PFSK-1 (cell line): Measurements from ENCODE around the gene MACC1.

ENCODE experiments used
- FOXP2 ChIP-seq: optimal IDR thresholded peaks from 2 replicates; pipeline ENCODE3; 2011; ENCODE audit warnings: borderline replicate concordance, control low read depth, inconsistent platforms; ENCODE audit not compliant: insufficient read depth; ENCODE audit errors: extremely low read length, extremely low read depth
- POLR2AphosphoS5 ChIP-seq: IDR thresholded peaks from 2 replicates; pipeline ENCODE4 v1.6.1; 2012; ENCODE audit warnings: low read depth, mild to moderate bottlenecking, control low read depth, low read length, moderate library complexity
- SIN3A ChIP-seq: IDR thresholded peaks from 2 replicates; pipeline ENCODE4 v1.6.1; 2012; ENCODE audit warnings: mild to moderate bottlenecking, low read length, moderate library complexity, borderline replicate concordance; ENCODE audit not compliant: insufficient read depth
- TAF1 ChIP-seq: IDR thresholded peaks from 2 replicates; pipeline ENCODE4 v1.6.1; 2012; ENCODE audit warnings: low read length, control low read depth, borderline replicate concordance; ENCODE audit not compliant: insufficient read depth
- TF ChIP-seq, protein P1 (sequence below), 2 experiments: IDR thresholded peaks; 2 replicates each; pipeline versions ENCODE4 v1.6.1 to v1.8.0; 2011 to 2012; ENCODE audit warnings: low read depth in 2 of 2, low read length in 2 of 2, control low read depth in 1 of 2, inconsistent platforms in 1 of 2, mild to moderate bottlenecking in 1 of 2, moderate library complexity in 1 of 2; ENCODE audit not compliant: insufficient read depth in 1 of 2

Gene MACC1

DNA sequence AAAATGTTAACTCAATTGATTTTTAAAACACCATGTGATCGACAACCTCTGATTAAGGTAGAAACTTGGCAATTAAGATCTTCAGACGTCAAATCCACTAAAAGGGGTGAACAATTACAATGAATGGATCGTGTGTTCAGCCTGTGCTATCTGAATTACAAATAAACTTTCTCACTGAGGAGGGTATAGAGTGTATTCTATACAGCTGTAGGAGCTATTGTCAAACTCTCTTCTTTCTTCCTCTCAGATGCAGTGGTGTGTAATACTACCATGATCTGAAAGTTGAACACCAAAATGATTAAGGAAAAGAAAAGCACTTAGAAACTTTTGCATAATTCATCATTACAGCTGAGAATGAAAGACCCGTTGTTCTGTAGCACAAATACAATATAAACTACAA, 32.2 kb upstream of the MACC1 start:
- TF ChIP-seq SIN3A, result no peak
- TF ChIP-seq TAF1, result no peak
- no peak for TF ChIP-seq FOXP2
- TF ChIP-seq, protein P1, sequence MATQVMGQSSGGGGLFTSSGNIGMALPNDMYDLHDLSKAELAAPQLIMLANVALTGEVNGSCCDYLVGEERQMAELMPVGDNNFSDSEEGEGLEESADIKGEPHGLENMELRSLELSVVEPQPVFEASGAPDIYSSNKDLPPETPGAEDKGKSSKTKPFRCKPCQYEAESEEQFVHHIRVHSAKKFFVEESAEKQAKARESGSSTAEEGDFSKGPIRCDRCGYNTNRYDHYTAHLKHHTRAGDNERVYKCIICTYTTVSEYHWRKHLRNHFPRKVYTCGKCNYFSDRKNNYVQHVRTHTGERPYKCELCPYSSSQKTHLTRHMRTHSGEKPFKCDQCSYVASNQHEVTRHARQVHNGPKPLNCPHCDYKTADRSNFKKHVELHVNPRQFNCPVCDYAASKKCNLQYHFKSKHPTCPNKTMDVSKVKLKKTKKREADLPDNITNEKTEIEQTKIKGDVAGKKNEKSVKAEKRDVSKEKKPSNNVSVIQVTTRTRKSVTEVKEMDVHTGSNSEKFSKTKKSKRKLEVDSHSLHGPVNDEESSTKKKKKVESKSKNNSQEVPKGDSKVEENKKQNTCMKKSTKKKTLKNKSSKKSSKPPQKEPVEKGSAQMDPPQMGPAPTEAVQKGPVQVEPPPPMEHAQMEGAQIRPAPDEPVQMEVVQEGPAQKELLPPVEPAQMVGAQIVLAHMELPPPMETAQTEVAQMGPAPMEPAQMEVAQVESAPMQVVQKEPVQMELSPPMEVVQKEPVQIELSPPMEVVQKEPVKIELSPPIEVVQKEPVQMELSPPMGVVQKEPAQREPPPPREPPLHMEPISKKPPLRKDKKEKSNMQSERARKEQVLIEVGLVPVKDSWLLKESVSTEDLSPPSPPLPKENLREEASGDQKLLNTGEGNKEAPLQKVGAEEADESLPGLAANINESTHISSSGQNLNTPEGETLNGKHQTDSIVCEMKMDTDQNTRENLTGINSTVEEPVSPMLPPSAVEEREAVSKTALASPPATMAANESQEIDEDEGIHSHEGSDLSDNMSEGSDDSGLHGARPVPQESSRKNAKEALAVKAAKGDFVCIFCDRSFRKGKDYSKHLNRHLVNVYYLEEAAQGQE (IDR thresholded peaks at IDR 0.05; ENCODE audit: insufficient read depth in 1 of 2, low read depth in 2 of 2, low read length in 2 of 2), result no peak

DNA sequence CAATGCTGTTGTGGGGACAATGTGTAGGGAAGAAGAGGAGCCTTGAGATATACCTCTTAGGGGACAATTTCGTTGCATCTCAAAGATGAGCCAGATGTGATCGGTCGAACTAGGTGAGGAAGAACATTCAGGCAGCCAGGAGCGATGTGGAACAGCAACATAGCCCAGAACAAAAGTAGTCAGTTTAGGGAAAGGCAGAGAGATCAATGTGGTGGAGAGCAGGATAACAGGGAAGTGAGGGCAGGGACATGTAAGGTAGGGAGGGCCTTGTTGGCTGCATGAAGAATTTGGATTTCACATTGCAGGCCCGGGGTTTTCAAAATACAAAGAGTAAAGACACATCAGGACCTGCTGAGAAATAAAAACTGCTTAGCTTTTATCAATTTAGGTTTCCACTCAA, 29.1 kb upstream of the MACC1 start:
- TF ChIP-seq TAF1 (no peak), FOXP2 (no peak), SIN3A (no peak), POLR2AphosphoS5 (no peak)
- TF ChIP-seq, protein P1 (IDR thresholded peaks at IDR 0.05; ENCODE audit: insufficient read depth in 1 of 2, low read depth in 2 of 2, low read length in 2 of 2), result no peak

DNA sequence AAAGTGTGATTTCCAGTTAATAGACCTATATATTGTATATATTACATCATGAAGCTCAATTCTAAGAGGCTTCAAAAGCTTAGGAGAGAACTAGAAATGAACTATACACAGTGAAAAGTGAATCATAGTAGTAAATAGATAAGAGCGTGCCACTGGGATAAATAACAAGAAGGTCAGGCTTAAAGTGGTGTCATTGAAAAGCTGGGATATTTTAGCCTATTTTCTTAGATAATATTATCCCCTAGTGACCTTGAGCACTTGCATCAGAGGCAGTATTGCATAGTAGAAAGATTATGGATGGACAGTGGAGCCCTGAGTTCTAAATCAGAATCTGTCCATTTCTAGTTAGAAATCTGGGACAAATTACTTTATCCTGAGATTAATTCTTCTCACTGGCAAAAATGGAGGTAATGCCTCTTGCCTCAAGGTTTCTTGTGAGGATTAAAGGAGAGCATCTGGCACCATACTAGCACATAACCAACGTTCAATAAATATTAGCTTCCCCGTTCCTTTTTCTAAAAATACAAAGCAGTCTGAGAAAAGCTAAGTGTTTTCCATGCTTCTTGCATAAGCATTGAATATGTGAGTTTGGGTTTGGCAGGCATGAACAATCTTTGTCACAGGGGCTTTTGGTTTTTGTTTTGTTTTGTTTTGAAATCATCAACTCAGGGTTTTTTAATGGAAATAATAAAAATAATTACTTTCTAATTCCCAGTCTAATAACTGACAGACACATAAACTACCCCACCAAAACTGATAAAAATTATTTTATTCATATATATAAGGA, 27.3 kb upstream of the MACC1 start:
- TF ChIP-seq FOXP2 (no peak), TAF1 (no peak), POLR2AphosphoS5 (no peak), SIN3A (no peak)
- TF ChIP-seq, protein P1 (IDR thresholded peaks at IDR 0.05; ENCODE audit: insufficient read depth in 1 of 2, low read depth in 2 of 2, low read length in 2 of 2), result no peak

DNA sequence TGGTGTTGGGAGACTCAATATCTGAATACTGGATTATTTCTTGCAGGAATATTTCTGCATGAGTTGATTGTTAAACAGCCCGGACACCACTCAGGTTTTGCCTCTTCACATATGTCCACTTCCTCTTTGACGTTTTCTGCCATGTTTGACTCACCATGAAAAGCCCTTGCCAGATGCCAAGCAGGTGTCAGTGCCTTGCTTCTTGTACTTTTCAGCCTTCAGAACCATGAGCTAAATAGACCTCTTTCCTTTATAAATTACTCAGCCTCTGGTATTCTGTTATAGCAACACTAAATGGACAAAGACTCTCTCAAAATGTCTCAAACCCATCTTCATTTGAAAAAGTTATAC, 24.7 kb upstream of the MACC1 start:
- TF ChIP-seq SIN3A (no peak), FOXP2 (no peak), TAF1 (no peak), POLR2AphosphoS5 (no peak)
- TF ChIP-seq, protein P1 (IDR thresholded peaks at IDR 0.05; ENCODE audit: insufficient read depth in 1 of 2, low read depth in 2 of 2, low read length in 2 of 2), result no peak
